D721Med (cell line): Measurements from ENCODE around the gene TSGA10.
"Not testable (repeated sequence)": the region's sequence is repeated elsewhere in the genome, so short reads cannot be mapped to it uniquely, and the experiment has no call there.

Source experiments
- DNase-seq: peaks from one replicate; pipeline ENCODE4 v3.0.0; 2011; ENCODE audit warnings: low spot score; ENCODE audit not compliant: insufficient read length
- FAIRE-seq: peaks from 2 replicates; lab custom pipeline; 2011; peaks lifted over from hg19 to GRCh38; lab: Jason Lieb, UNC
- TF ChIP-seq, protein P1 (sequence below): IDR thresholded peaks from 2 replicates; pipeline ENCODE4 v1.5.1; 2012; ENCODE audit warnings: mild to moderate bottlenecking, control low read depth; ENCODE audit not compliant: insufficient read depth; ENCODE audit errors: missing control alignments

TSGA10 gene

GRCh38 chr2:99032001-99032400 is 122.7 kb downstream of the TSGA10 start:
- FAIRE-seq (no peak), DNase-seq (no peak)
- TF ChIP-seq, protein P1, sequence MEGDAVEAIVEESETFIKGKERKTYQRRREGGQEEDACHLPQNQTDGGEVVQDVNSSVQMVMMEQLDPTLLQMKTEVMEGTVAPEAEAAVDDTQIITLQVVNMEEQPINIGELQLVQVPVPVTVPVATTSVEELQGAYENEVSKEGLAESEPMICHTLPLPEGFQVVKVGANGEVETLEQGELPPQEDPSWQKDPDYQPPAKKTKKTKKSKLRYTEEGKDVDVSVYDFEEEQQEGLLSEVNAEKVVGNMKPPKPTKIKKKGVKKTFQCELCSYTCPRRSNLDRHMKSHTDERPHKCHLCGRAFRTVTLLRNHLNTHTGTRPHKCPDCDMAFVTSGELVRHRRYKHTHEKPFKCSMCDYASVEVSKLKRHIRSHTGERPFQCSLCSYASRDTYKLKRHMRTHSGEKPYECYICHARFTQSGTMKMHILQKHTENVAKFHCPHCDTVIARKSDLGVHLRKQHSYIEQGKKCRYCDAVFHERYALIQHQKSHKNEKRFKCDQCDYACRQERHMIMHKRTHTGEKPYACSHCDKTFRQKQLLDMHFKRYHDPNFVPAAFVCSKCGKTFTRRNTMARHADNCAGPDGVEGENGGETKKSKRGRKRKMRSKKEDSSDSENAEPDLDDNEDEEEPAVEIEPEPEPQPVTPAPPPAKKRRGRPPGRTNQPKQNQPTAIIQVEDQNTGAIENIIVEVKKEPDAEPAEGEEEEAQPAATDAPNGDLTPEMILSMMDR, result no peak

GRCh38 chr2:99031481-99031880 is 123.3 kb downstream of the TSGA10 start:
- FAIRE-seq (no peak), DNase-seq (no peak)
- TF ChIP-seq, protein P1, result no peak

DNA sequence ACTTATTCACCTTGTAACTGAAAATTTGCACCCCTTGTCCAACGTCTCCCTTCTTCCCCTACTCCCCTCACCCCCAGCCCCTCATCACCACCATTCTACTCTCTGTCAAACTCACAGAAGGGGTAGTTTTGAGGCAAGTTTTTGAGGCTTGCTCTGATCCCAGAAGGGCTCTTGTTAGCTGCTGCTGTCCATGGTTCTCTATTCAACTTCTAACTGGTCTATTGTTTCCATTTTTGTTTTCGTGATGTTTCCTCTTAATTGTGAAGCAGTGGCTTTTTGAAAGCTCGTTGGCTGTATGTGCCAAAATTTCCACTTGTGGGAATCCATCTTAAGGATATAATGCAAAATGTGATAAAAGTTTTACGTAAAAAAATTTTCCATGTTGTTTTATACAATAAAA is 126.2 kb downstream of the TSGA10 start:
- DNase-seq (no peak), FAIRE-seq (no peak)
- TF ChIP-seq, protein P1, result no peak

DNA sequence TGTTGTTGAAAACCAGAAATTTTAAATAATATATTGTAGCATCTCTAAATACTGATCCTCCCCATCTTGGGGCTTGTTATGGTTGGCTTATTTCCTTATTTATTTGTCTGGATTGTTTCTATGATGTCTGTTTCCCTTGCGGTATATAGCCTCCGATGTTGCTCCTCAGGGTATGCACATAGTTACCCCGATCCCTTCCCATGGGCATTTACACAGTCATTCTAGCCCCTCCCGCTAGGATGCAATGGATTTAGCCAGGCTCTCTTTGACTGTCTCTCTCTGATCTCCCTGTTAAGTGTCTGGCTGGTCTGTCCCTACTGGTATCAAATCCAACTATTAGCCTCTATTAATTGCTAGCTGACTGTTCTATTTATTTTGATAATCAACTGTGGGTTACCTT is 126.9 kb downstream of the TSGA10 start:
- no peak for DNase-seq
- TF ChIP-seq, protein P1, result no peak
- FAIRE-seq, result no peak

DNA sequence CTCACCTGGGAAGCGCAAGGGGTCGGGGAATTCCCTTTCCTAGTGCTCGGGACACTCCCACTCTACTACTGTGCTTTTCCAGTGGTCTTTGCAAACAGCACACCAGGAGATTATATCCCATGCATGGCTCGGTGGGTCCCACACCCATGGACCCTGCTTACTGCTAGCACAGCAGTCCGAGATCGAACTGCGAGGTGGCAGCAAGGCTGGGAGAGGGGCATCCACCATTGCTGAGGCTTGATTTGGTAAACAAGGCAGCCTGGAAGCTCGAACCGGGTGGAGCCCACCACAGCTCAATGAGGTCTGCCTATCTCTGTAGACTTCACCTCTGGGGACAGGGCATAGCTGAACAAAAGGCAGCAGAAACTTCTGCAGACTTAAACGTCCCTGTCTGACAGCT is 154.0 kb downstream of the TSGA10 start:
- TF ChIP-seq, protein P1, result no peak
- FAIRE-seq (no peak), DNase-seq (no peak)

GRCh38 chr2:98988695-98989094 is 166.0 kb downstream of the TSGA10 start:
- FAIRE-seq, DNase-seq: not testable (repeated sequence)

DNA sequence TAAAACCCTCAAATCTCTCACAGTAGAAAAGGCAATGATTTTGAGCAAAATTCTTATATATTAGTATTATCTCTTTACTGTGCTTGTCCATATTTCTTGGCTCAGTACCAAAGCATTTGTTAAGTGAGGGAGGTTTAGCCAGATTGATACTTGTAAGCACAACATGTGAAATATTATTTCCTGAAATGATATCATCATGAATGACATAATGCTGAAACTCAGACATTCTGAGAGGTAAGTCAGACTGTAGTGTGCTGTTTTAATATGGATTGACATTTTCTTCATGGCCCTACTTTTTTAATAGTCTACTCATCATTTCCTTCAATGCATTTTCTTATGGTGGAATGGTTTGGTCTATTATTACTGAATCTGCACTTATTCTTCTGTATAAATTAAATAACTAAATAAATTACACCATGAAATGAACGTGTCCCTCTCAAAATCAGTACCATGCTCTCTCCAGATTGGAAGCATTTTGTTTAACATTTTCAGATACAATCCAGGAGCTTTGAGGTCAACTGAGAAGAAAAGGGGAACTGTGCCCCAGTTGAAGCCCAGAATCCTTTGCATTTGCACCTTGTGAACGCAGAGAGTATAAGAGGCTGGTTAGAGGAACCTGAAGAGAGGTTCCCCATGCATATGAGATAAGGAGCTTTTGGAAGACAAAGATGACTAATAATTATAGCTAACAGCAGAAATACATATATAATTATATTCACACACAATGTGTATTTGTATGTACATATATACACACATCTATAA is 168.7 kb downstream of the TSGA10 start:
- no peak for FAIRE-seq
- DNase-seq, result no peak
- TF ChIP-seq, protein P1, result no peak
